ENCODE results near the gene BORCS6. TPM values are rescaled to one million over a fixed set of nuclear protein-coding genes. Genes with fewer than 3 reads are reported as not detected.

BORCS6 gene
- total RNA-seq, 1 experiment from 2014 or later: 7.3 TPM

GRCh38 chr17:8141045-8141444 lies 48.9 kb downstream of the BORCS6 start:
- Histone ChIP-seq H3K36me3 (ENCODE audit: low read depth, low read length) (no peaks in the 10 kb centered on the region), H3K9me3 (ENCODE audit: low read length) (no peaks in the 10 kb centered on the region), H3K79me2 (ENCODE audit: low read length) (no peaks in the 10 kb centered on the region), H3K4me1 (ENCODE audit: insufficient read depth, low read length) (peaks cover 6% of the 10 kb centered on the region), H3K4me2 (ENCODE audit: low read length) (no peak overlapping the region), H3K9me2 (replicated peaks; ENCODE audit: low read length) (no peaks in the 10 kb centered on the region), H3K27me3 (ENCODE audit: low read length) (no peaks in the 10 kb centered on the region), H3K4me3 (ENCODE audit: low read length) (no peak overlapping the region), H3F3A (ENCODE audit: low read length, unreplicated experiment) (no peaks in the 10 kb centered on the region), H3K9ac (ENCODE audit: low read length) (no peak overlapping the region), H4K20me1 (ENCODE audit: low read length) (no peaks in the 10 kb centered on the region), H2AFZ (ENCODE audit: low read length) (no peak overlapping the region), H3K27ac (ENCODE audit: low read length) (no peak overlapping the region)
- DNase-seq (no peak), ATAC-seq (no peak)
- intact Hi-C loops (cut with micrococcal nuclease): no loop called here
- ChIA-PET CTCF (no interaction called here), POLR2A (ENCODE audit: unreplicated experiment) (no interaction called here)
- no TSS peak for BruUV-seq (replicated peaks)
- no peak for TF ChIP-seq EZH2 (IDR thresholded peaks at IDR 0.05; ENCODE audit: low read length, unreplicated experiment)
- no peak for TF ChIP-seq EZH2phosphoT487 (IDR thresholded peaks at IDR 0.05; ENCODE audit: borderline replicate concordance, low read length)
- TF ChIP-seq CTCF (conservative IDR thresholded peaks at IDR 0.05; ENCODE audit: low read depth, low read length): no peak

- Histone ChIP-seq H3K79me2 (ENCODE audit: low read length) (no peaks in the 10 kb centered on the region), H3K36me3 (ENCODE audit: low read depth, low read length) (no peaks in the 10 kb centered on the region), H3K27me3 (ENCODE audit: low read length) (no peaks in the 10 kb centered on the region), H3F3A (ENCODE audit: low read length, unreplicated experiment) (no peaks in the 10 kb centered on the region), H3K27ac (ENCODE audit: low read length) (no peak overlapping the region), H4K20me1 (ENCODE audit: low read length) (no peaks in the 10 kb centered on the region), H3K9ac (ENCODE audit: low read length) (no peak overlapping the region), H3K4me1 (ENCODE audit: insufficient read depth, low read length) (peaks cover 6% of the 10 kb centered on the region), H2AFZ (ENCODE audit: low read length) (no peak overlapping the region), H3K4me2 (ENCODE audit: low read length) (no peak overlapping the region), H3K9me3 (ENCODE audit: low read length) (no peaks in the 10 kb centered on the region), H3K9me2 (replicated peaks; ENCODE audit: low read length) (no peaks in the 10 kb centered on the region), H3K4me3 (ENCODE audit: low read length) (no peak overlapping the region)
- no peak for ATAC-seq
- TF ChIP-seq CTCF (conservative IDR thresholded peaks at IDR 0.05; ENCODE audit: low read depth, low read length) (no peak), EZH2phosphoT487 (IDR thresholded peaks at IDR 0.05; ENCODE audit: borderline replicate concordance, low read length) (no peak), EZH2 (IDR thresholded peaks at IDR 0.05; ENCODE audit: low read length, unreplicated experiment) (no peak)
- ChIA-PET POLR2A (ENCODE audit: unreplicated experiment) (interaction anchor here (0.6 kb wide), 1 partner anchor 33 kb away, joined by 3 read pairs; no protein-coding TSS in a partner anchor), CTCF (no interaction called here)
- no TSS peak for BruUV-seq (replicated peaks)
- intact Hi-C loops (cut with micrococcal nuclease): no loop called here
- no peak for DNase-seq
These were observed 49.6 kb downstream of the BORCS6 start for GRCh38 chr17:8140065-8141029.

All from PC-3 (cell line).